ENCODE data around the gene TRPM5. TPM values are rescaled to one million over a fixed set of nuclear protein-coding genes. Genes with fewer than 3 reads are reported as not detected.

TRPM5 gene
- total RNA-seq, 1 experiment from 2014 or later, result 0.07 TPM

- TF ChIP-seq ZNF281 (CRISPR knock-in tag; IDR thresholded peaks at IDR 0.05) (no peak), CTCF (IDR thresholded peaks at IDR 0.05) (no peak), PRRX2 (CRISPR knock-in tag; IDR thresholded peaks at IDR 0.05) (no peak), SMAD4 (CRISPR knock-in tag; IDR thresholded peaks at IDR 0.05) (no peak), TEAD1 (CRISPR knock-in tag; IDR thresholded peaks at IDR 0.05) (no peak), ZNF396 (CRISPR knock-in tag; IDR thresholded peaks at IDR 0.05; ENCODE audit: borderline replicate concordance) (no peak), GTF2I (CRISPR knock-in tag; conservative IDR thresholded peaks at IDR 0.05) (no peak), ATF3 (CRISPR knock-in tag; conservative IDR thresholded peaks at IDR 0.05) (no peak), HMGA2 (CRISPR knock-in tag; IDR thresholded peaks at IDR 0.05) (no peak), HMGXB4 (CRISPR knock-in tag; IDR thresholded peaks at IDR 0.05) (no peak), MAX (CRISPR knock-in tag; IDR thresholded peaks at IDR 0.05) (no peak), IRF2 (CRISPR knock-in tag; IDR thresholded peaks at IDR 0.05; ENCODE audit: borderline replicate concordance, low read depth) (no peak), NFE2L1 (CRISPR knock-in tag; IDR thresholded peaks at IDR 0.05) (no peak)
These were observed 21.7 kb downstream of the TRPM5 start (continued) for GRCh38 chr11:2422461-2423156.

- POLR2A ChIA-PET, result no interaction called here
- TF ChIP-seq ATF1 (CRISPR knock-in tag; IDR thresholded peaks at IDR 0.05), result no peak
- TF ChIP-seq TCF7 (CRISPR knock-in tag; IDR thresholded peaks at IDR 0.05; ENCODE audit: low read depth), result no peak
- no peak for TF ChIP-seq ARID4B (CRISPR knock-in tag; IDR thresholded peaks at IDR 0.05; ENCODE audit: borderline replicate concordance)
- TF ChIP-seq ZNF317 (CRISPR knock-in tag; IDR thresholded peaks at IDR 0.05; ENCODE audit: borderline replicate concordance, low read depth), result no peak
- TF ChIP-seq ZNF138 (CRISPR knock-in tag; conservative IDR thresholded peaks at IDR 0.05), result no peak
- no peak for TF ChIP-seq ZNF232 (CRISPR knock-in tag; IDR thresholded peaks at IDR 0.05)
- no peak for TF ChIP-seq JAZF1 (CRISPR knock-in tag; IDR thresholded peaks at IDR 0.05)
- TF ChIP-seq PREB (CRISPR knock-in tag; IDR thresholded peaks at IDR 0.05; ENCODE audit: borderline replicate concordance), result no peak
- TF ChIP-seq FOXK1 (CRISPR knock-in tag; IDR thresholded peaks at IDR 0.05), result no peak
- TF ChIP-seq SMAD3 (CRISPR knock-in tag; IDR thresholded peaks at IDR 0.05; ENCODE audit: borderline replicate concordance), result no peak
- no peak for TF ChIP-seq MLX (CRISPR knock-in tag; IDR thresholded peaks at IDR 0.05)
These were observed 22.3 kb downstream of the TRPM5 start for GRCh38 chr11:2421996-2422395.

More at GRCh38 chr11:2421996-2422395, 22.3 kb downstream of the TRPM5 start:
- Mint-ChIP-seq H3K9me3 (no peaks in the 10 kb centered on the region), H3K36me3 (no peaks in the 10 kb centered on the region), H3K4me1 (no peaks in the 10 kb centered on the region), H3K4me3 (no peak overlapping the region), H3K27me3 (ENCODE audit: low read depth) (peaks cover 4% of the 10 kb centered on the region), H3K27ac (no peak overlapping the region)
- CTCF ChIA-PET, result interaction anchor here (1.6 to 7.6 kb wide), 6 partner anchors 13 to 769 kb away, joined by 4 to 398 read pairs (median 52); partner anchors contain the start of genes C11orf21, TSPAN32 and TSSC4
- ATAC-seq, result no peak
- no peak for DNase-seq (ENCODE audit: low spot score)

All from WTC11 (cell line).